Suppressor macrophage (primary cell): ENCODE data around the gene METAP1D.
"Not testable (repeated sequence)": the region's sequence is repeated elsewhere in the genome, so short reads cannot be mapped to it uniquely, and the experiment has no call there.

Source experiments
- DNase-seq, 4 experiments: peaks; one replicate each; pipeline ENCODE4 v3.0.0-alpha.2; 2020 to 2022
- total RNA-seq, 17 experiments: gene quantifications; one replicate each; lab custom pipeline; 2026; ENCODE audit warnings: mixed read lengths in 6 of 17, inconsistent platforms in 3 of 17; lab: John Stamatoyannopoulos, UW

METAP1D gene
- total RNA-seq, result 0.21 to 4.0 (median 2.3) reads per million in 17 experiments

DNA sequence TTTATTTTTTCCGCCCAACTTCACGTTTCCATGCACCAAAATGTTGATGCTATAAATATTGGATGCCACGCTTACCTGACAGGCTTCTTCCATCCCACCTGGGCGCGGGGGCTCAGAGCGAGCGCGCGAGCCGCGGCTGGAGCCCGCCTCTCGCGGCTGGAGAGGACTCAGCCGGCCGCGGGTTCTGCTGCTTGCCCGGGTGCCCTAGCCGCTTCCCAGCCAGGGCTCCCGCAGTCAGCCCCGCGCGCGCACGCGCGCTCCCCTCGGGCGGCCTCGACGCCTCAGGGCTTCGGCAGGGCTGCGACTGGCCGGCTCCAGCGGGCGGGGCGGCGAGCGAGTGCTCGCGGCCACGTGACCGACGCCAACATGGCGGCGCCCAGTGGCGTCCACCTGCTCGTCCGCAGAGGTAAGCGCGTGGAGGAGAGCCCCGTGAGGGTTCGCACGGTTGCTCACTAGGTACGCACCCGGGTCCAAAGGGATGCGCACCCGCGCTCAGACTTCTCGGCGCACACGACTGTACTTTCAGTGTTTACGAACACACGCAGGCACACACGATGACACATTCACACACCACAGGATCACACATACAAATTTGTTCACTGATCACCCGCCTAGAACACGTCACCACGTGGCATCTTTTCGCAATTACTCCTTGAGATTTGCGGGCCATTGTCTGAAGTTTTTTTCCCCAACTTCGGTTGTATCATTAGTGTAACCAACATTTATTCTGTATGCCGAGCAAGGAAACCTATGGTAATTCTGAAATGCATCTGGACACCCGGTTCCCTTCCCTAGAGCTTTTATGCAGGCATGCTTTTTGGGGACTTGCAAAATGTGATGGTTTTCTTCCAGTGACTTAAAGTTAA is at the start of gene METAP1D:
METAP1D (plus strand) TSS at position 350 of the 866 bp plus-strand sequence; CDS start at position 367, 17 bp downstream.
- DNase-seq, result peak; percentile 93 to 97 (median 95)

GRCh38 chr2:171952276-171952675 is 47.5 kb upstream of the METAP1D start:
- DNase-seq, result no peak

DNA sequence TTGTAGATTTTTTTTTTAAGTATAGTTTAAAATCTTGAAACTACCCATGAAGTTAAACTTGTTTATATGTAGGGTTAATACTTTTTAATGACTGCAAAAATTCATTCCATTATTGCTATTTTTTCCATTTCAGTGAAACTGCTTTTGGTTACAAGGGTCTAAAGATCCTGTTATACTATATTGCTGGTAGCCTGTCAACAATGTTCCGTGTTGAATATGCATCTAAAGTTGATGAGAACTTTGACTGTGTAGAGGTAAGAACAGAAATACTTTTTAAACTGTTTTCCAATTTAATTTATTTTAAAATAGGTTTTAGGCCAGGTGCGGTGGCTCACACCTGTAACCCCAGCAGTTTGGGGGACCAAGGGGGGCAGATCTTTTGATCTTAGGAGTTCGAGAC is 47.0 kb upstream of the METAP1D start:
- no peak for DNase-seq

DNA sequence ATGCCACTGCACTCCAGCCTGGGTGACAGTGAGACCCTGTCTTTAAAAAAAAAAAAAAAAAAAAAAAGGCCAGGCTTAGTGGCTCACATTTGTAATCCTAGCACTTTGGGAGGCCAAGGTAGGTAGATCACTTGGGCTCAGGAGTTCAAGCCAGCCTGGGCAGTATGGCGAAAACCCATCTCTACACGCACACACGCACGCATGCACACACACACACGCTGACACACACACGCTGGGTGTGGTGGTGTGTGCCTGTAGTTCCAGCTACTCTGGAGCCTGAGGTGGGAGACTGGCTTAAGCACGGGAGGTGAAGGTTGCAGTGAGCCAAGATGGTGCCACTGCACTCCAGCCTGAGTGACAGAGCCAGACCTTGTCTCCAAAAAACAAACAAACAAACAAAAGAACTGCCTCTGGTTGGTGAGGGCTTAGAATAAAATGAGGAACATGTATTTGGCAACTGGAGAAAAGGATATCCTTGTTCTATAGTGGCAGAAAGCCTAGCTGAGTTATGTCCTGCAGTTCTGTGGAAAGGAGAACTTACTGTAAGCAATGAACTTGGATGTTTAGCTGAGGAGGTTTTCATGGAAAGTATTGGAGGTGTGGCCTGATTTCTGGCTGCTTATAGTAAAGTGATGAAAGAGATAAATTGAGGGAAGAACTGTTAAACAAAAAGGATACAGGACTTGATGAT is 43.5 kb upstream of the METAP1D start:
- peak; percentile 73 to 94 (median 83) for DNase-seq

GRCh38 chr2:171957061-171957460 is 42.7 kb upstream of the METAP1D start:
- DNase-seq, result peak; percentile 7 to 35 (median 28)

GRCh38 chr2:171958475-171958874 is 41.3 kb upstream of the METAP1D start:
- peak in 3 of 4 experiments; percentile 15 to 83 (median 81) for DNase-seq

- DNase-seq, result no peak
Measured at GRCh38 chr2:171959998-171960397, 39.8 kb upstream of the METAP1D start.

GRCh38 chr2:171960570-171960969 is 39.2 kb upstream of the METAP1D start:
- no peak for DNase-seq

GRCh38 chr2:171963198-171963597 is 36.6 kb upstream of the METAP1D start:
- no peak for DNase-seq

DNA sequence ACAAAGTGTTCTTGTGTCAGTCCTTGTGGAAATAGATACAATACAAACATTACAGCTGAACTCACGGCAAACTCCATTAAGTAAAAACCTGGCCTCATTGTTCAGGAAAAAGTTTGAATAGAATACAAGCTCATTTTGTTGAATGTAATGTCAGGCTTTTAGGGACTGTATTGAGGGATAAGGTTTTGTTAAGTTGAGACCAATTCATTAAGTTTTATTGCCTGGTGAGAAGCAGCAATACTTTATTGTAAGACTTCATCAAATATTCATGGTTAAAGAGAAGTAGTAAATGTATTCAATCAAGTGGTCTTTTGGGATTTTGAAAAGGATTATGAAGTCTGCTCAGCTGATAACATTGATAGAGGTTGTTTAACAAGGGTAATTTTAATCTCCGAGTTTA is 35.4 kb upstream of the METAP1D start:
- DNase-seq, result no peak

- DNase-seq, result no peak
Measured at GRCh38 chr2:171965238-171965637, 34.5 kb upstream of the METAP1D start.

GRCh38 chr2:171965661-171966060 is 34.1 kb upstream of the METAP1D start:
- DNase-seq, result no peak

DNA sequence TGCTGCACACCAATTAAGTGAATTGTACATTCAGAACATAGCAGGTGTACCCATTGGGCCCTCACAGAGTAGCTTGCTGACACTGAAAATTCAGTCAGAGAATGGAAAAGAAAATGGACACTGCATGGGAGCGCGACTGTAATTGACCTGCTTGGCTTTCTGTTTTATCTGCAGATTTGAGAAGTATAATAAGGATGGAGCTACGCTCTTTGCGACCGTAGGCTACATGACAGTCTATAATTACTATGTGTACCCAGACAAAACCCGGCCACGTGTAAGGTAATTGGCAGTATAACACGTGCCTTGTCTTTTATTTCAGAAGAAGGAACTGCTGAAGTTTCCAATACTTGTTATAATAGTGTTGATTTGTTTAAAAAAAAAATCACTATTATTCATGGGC is 33.5 kb upstream of the METAP1D start:
- no peak for DNase-seq

DNA sequence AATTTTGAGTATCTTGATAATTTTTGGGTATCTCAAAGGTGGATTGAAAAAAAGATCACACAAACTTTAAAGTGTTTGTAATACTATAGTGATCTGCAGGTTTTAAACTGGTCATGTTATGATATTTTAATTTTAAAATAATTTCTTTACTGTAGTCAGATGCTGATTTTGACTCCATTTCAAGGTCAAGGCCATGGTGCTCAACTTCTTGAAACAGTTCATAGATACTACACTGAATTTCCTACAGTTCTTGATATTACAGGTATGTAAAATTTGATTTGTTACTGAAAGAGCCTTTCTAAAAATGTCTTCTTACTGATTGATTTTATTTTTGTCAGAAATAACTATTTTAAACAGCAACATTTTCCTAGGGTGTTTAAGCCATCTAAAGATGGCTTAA is 33.1 kb upstream of the METAP1D start:
- DNase-seq, result no peak

DNA sequence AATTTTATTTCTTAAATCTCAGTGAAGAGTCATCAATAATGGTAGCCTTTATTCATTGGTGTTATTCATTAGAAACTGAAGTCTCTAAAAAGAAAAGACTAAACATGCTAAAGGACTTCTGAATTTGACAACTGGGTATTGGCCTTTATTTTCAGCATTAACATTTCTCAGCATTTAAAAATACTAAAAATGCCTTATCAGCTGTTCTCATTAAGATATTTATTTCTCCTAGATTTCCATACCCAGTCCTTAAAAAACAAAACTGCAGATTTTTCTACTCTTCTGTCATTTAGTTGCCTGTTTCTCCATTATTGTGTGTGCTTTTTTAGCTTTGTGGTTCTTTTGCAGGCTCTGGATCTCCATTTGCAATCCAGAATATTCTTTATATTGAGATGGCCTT is 31.2 kb upstream of the METAP1D start:
- no peak for DNase-seq

- no peak for DNase-seq
Measured at GRCh38 chr2:171972329-171972982, 27.3 kb upstream of the METAP1D start.

- no peak for DNase-seq
Measured at GRCh38 chr2:171979103-171979502, 20.6 kb upstream of the METAP1D start.

DNA sequence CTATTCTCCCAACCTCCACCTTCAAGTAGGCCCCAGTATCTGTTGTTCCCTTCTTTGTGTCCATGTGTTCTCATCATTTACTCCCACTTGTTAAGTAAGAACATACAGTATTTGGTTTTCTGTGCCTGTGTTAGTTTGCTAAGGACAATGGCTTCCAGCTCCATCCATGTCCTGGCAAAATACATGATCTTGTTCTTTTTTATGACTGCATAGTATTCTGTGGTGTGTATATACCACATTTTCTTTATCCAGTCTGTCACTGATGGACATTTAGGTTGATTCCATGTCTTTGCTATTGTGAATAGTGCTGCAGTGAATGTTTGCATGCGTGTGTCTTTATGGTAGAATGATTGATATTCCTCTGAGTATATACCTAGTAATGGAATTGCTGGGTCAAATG is 15.8 kb upstream of the METAP1D start:
- not testable (repeated sequence) for DNase-seq

DNA sequence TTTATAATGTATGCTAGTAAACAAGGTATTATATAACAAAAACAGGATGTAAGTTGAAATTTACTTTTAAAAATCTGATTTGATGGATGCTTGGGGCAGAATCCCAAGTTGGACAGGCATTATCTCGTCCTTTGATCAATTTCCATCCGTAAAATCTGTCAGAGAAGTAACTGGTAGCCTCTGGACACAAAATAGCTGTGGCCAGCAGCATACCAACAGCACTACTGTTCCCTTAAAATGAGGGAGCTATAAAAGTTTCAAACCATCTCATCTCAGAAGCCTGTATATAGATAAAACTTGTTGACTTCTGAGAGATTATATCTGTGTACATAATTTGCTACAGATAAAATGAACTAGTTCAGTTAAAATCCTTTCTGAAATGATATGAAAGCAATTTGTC is 14.7 kb upstream of the METAP1D start:
- no peak for DNase-seq

GRCh38 chr2:171986778-171987177 is 13.0 kb upstream of the METAP1D start:
- no peak for DNase-seq

- no peak for DNase-seq
Measured at GRCh38 chr2:171991027-171991426, 8.7 kb upstream of the METAP1D start.

GRCh38 chr2:171995586-171995985 is 4.2 kb upstream of the METAP1D start:
- DNase-seq, result no peak

GRCh38 chr2:171996021-171996420 is 3.7 kb upstream of the METAP1D start:
- DNase-seq, result no peak
